HCT116 (cell line): ENCODE measurements around the gene IQCC. TPM values are rescaled to one million over a fixed set of nuclear protein-coding genes. Genes with fewer than 3 reads are reported as not detected.

Source experiments
- ATAC-seq: fragments of 200-7000 bp; cut with Tn5 transposase; 2 replicates; pipeline ENCODE4 v1.9.1; 2020; ENCODE audit warnings: mild to moderate bottlenecking, moderate library complexity
- BruUV-seq: library from RNA; stranded (reverse); fragments of 400-500 nt; replicated peaks from 2 replicates; lab custom pipeline; 2021; lab: Mats Ljungman, UMichigan
- CTCF ChIA-PET: fragments of 300-600 bp; sonication (Branson Sonifier 250); formaldehyde crosslinking; loops from one replicate; lab custom pipeline; 2021; ENCODE audit warnings: antibody characterized with exemption; lab: Charles Lee
- POLR2A ChIA-PET: fragments of 300-600, 350-600 bp; sonication (Branson Sonifier 250); formaldehyde crosslinking; loops from one replicate; lab custom pipeline; 2021; ENCODE audit warnings: antibody characterized with exemption; lab: Charles Lee
- RAD21 ChIA-PET, 2 experiments: fragments of 300-600 bp; sonication (Branson Sonifier 250); formaldehyde crosslinking; loops; one replicate each; lab custom pipeline; 2023; ENCODE audit warnings: low total read pairs in 2 of 2; ENCODE audit not compliant: uncharacterized antibody in 2 of 2, unreplicated experiment in 2 of 2, low non-redundant PET in 1 of 2; lab: Charles Lee
- DNase-seq: peaks from one replicate; pipeline ENCODE4 v3.0.0-alpha.2; 2010; ENCODE audit warnings: low read depth, low spot score
- H2AFZ ChIP-seq: fragments of 200-600 bp; shearing (Covaris generic), sonication (generic); 2 replicates; pipeline ENCODE4 v1.6.1; 2017; ENCODE audit warnings: low read depth, mixed run types, mixed read lengths, antibody characterized with exemption, low read length; ENCODE audit not compliant: poor library complexity, severe bottlenecking
- H3K27ac ChIP-seq: 2 replicates; pipeline ENCODE4 v1.5.1; 2012; ENCODE audit warnings: low read depth, low read length
- H3K27me3 ChIP-seq: fragments of 200-600 bp; sonication (generic); 2 replicates; pipeline ENCODE4 v1.6.1; 2016; ENCODE audit warnings: mixed run types, low read length, mixed read lengths; ENCODE audit not compliant: insufficient read depth
- H3K36me3 ChIP-seq, 2 experiments: fragments of 200-500 bp in 1 of 2; fragments of 200-600 bp in 1 of 2; sonication (Bioruptor generic) in 1 of 2; sonication (generic) in 1 of 2; 2 replicates each; pipeline versions ENCODE4 v1.5.1 to v1.6.1; 2014 to 2016; ENCODE audit warnings: low read length in 2 of 2, inconsistent platforms in 1 of 2, mixed read lengths in 1 of 2, mixed run types in 1 of 2; ENCODE audit not compliant: insufficient read depth in 2 of 2, control insufficient read depth in 1 of 2
- H3K4me1 ChIP-seq, 2 experiments: fragments of 200-600 bp in 1 of 2; sonication (generic) in 1 of 2; 2 replicates each; pipeline versions ENCODE4 v1.5.1 to v1.6.1; 2012 to 2017; ENCODE audit warnings: low read length in 2 of 2, inconsistent platforms in 1 of 2, mild to moderate bottlenecking in 1 of 2, mixed read lengths in 1 of 2, mixed run types in 1 of 2, moderate library complexity in 1 of 2; ENCODE audit not compliant: insufficient read depth in 2 of 2, control insufficient read depth in 1 of 2
- H3K4me2 ChIP-seq: fragments of 200-600 bp; sonication (generic); 2 replicates; pipeline ENCODE4 v1.6.1; 2017; ENCODE audit warnings: mixed run types, low read length, mixed read lengths
- H3K4me3 ChIP-seq, 2 experiments: fragments of 200-600 bp in 1 of 2; sonication (generic) in 1 of 2; replicated peaks in 1 of 2; 2 replicates each; pipeline ENCODE4 v1.5.1; 2011 to 2016; ENCODE audit warnings: low read length in 2 of 2, control low read depth in 1 of 2, low read depth in 1 of 2, mild to moderate bottlenecking in 1 of 2, mixed read lengths in 1 of 2, mixed run types in 1 of 2
- H3K79me2 ChIP-seq: fragments of 200-600 bp; sonication (generic); 2 replicates; pipeline ENCODE4 v1.6.1; 2017; ENCODE audit warnings: mild to moderate bottlenecking, mixed run types, low read length, moderate library complexity, mixed read lengths; ENCODE audit not compliant: insufficient read depth
- H3K9ac ChIP-seq: fragments of 200-600 bp; sonication (generic); 2 replicates; pipeline ENCODE4 v1.6.1; 2016; ENCODE audit warnings: low read length, mixed read lengths
- H3K9me2 ChIP-seq: fragments of 200-600 bp; sonication (generic), shearing (Covaris generic); 2 replicates; pipeline ENCODE4 v1.6.1; 2017; ENCODE audit warnings: mixed run types, mild to moderate bottlenecking, moderate library complexity; ENCODE audit not compliant: insufficient read depth
- H3K9me3 ChIP-seq, 2 experiments: fragments of 200-500 bp in 1 of 2; fragments of 200-600 bp in 1 of 2; sonication (Bioruptor generic) in 1 of 2; sonication (generic) in 1 of 2; 2 replicates each; pipeline ENCODE4 v1.6.1; 2014 to 2017; ENCODE audit warnings: low read length in 2 of 2, mixed read lengths in 2 of 2, inconsistent platforms in 1 of 2, low read depth in 1 of 2, mild to moderate bottlenecking in 1 of 2, mixed run types in 1 of 2, moderate library complexity in 1 of 2; ENCODE audit not compliant: control insufficient read depth in 1 of 2, insufficient read depth in 1 of 2
- H4K20me1 ChIP-seq: fragments of 200-600 bp; sonication (generic), shearing (Covaris generic); 2 replicates; pipeline ENCODE4 v1.6.1; 2017; ENCODE audit warnings: mixed run types, mild to moderate bottlenecking, moderate library complexity; ENCODE audit not compliant: insufficient read depth
- CBX3 ChIP-seq: IDR thresholded peaks from 2 replicates; pipeline ENCODE4 v1.6.1; 2012; ENCODE audit warnings: low read depth
- CEBPB ChIP-seq: IDR thresholded peaks from 2 replicates; pipeline ENCODE4 v1.6.1; 2012; ENCODE audit warnings: low read depth
- EGR1 ChIP-seq: IDR thresholded peaks from 2 replicates; pipeline ENCODE4 v1.6.1; 2012; ENCODE audit warnings: low read depth
- EZH2phosphoT487 ChIP-seq: fragments of 200-600 bp; IDR thresholded peaks from 2 replicates; pipeline ENCODE4 v1.6.1; 2018; ENCODE audit warnings: antibody characterized with exemption, borderline replicate concordance
- FOSL1 ChIP-seq: IDR thresholded peaks from 2 replicates; pipeline ENCODE4 v1.6.1; 2012; ENCODE audit warnings: low read depth
- POLR2A ChIP-seq: IDR thresholded peaks from 2 replicates; pipeline ENCODE4 v1.7.0; 2011; ENCODE audit warnings: borderline replicate concordance; ENCODE audit not compliant: insufficient read depth, insufficient read length; ENCODE audit errors: extremely low read depth
- POLR2AphosphoS5 ChIP-seq: IDR thresholded peaks from 2 replicates; pipeline ENCODE4 v1.6.1; 2011; ENCODE audit warnings: mild to moderate bottlenecking, low read depth, low read length, moderate library complexity
- SP1 ChIP-seq: IDR thresholded peaks from 2 replicates; pipeline ENCODE4 v1.6.1; 2012; ENCODE audit warnings: low read depth
- SRF ChIP-seq: IDR thresholded peaks from 2 replicates; pipeline ENCODE4 v1.6.1; 2012; ENCODE audit warnings: low read depth
- TCF7L2 ChIP-seq: IDR thresholded peaks from 2 replicates; pipeline ENCODE4 v1.7.0; 2011; ENCODE audit warnings: borderline replicate concordance, inconsistent platforms; ENCODE audit not compliant: insufficient read depth, insufficient read length; ENCODE audit errors: extremely low read depth
- ZNF274 ChIP-seq: fragments of 200-500 bp; sonication (Bioruptor generic); IDR thresholded peaks from 2 replicates; pipeline ENCODE4 v1.6.1; 2014; ENCODE audit warnings: mild to moderate bottlenecking, low read depth, low read length, inconsistent platforms
- intact Hi-C: fragments of 100-400 bp; cut with micrococcal nuclease; formaldehyde crosslinking; loops from 2 replicates; pipeline ENCODE4 v1.10.0; 2022
- total RNA-seq: library from RNA; stranded (reverse); gene quantifications from one replicate; pipeline ENCODE4 v1.2.1, GENCODE V29; 2021; ENCODE audit not compliant: unreplicated experiment
- TF ChIP-seq, protein P1 (sequence below), 3 experiments: fragments of 200-600 bp in 1 of 3; sonication (generic) in 1 of 3; IDR thresholded peaks in 2 of 3; conservative IDR thresholded peaks in 1 of 3; 2 replicates each; pipeline ENCODE4 v1.5.1; 2012 to 2017; ENCODE audit warnings: low read depth in 2 of 3, low read length in 2 of 3, antibody characterized with exemption in 1 of 3, borderline replicate concordance in 1 of 3, control low read depth in 1 of 3, mild to moderate bottlenecking in 1 of 3, mixed read lengths in 1 of 3, mixed run types in 1 of 3, moderate library complexity in 1 of 3; ENCODE audit not compliant: insufficient read depth in 1 of 3

IQCC gene
- total RNA-seq, 1 experiment from 2014 or later: 4.7 TPM

DNA sequence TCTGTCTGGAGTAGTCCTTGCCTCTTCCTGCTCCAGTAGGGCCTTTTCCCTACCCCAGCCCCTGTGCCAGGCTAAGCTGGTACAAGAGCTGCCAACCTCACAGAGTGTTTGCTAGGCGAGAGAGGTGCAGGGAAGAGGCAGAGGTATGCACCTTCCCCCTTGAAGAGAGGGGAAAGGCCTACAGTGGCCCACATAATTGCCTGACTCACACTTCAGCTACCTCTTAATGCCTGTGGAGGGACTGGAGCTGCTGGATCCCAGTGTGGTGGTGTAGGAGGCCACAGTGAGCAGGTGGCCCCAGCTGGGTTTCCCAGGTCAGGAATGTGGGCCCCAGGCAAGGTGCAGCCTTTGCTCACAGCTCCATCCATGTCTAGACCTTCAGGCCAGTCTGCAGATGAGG lies 8.4 kb upstream of the IQCC start:
- H3K27me3 ChIP-seq: no peaks in the 10 kb centered on the region
- H3K4me1 ChIP-seq: peaks cover 5 to 21% of the 10 kb centered on the region in 2 experiments; a peak in 3 of 4 replicates
- CTCF ChIA-PET: interaction anchor here (1.1 kb wide), 1 partner anchor 13 kb away, joined by 3 read pairs; no protein-coding TSS in a partner anchor
- DNase-seq: no peak
- no peak overlapping the region for H3K4me3 ChIP-seq
- no TSS peak for BruUV-seq
- no peak overlapping the region; the same call in 1 of the 2 replicates for H3K27ac ChIP-seq
- H3K4me2 ChIP-seq: no peak overlapping the region
- H3K79me2 ChIP-seq: no peaks in the 10 kb centered on the region
- TF ChIP-seq POLR2AphosphoS5 (no peak), ZNF274 (no peak), SP1 (no peak), FOSL1 (no peak), CBX3 (no peak), POLR2A (no peak), TCF7L2 (no peak), SRF (no peak), EGR1 (no peak), EZH2phosphoT487 (no peak), CEBPB (no peak)
- TF ChIP-seq, protein P1, sequence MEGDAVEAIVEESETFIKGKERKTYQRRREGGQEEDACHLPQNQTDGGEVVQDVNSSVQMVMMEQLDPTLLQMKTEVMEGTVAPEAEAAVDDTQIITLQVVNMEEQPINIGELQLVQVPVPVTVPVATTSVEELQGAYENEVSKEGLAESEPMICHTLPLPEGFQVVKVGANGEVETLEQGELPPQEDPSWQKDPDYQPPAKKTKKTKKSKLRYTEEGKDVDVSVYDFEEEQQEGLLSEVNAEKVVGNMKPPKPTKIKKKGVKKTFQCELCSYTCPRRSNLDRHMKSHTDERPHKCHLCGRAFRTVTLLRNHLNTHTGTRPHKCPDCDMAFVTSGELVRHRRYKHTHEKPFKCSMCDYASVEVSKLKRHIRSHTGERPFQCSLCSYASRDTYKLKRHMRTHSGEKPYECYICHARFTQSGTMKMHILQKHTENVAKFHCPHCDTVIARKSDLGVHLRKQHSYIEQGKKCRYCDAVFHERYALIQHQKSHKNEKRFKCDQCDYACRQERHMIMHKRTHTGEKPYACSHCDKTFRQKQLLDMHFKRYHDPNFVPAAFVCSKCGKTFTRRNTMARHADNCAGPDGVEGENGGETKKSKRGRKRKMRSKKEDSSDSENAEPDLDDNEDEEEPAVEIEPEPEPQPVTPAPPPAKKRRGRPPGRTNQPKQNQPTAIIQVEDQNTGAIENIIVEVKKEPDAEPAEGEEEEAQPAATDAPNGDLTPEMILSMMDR (IDR thresholded peaks at IDR 0.05 in 2 of 3, conservative IDR thresholded peaks at IDR 0.05 in 1 of 3; ENCODE audit: borderline replicate concordance in 1 of 3, insufficient read depth in 1 of 3, low read depth in 2 of 3, low read length in 2 of 3): no peak
- H3K9me3 ChIP-seq: no peaks in the 10 kb centered on the region
- H3K9ac ChIP-seq: no peak overlapping the region
- intact Hi-C loops: no loop called here
- H3K36me3 ChIP-seq: peaks cover 27 to 50% of the 10 kb centered on the region in 2 experiments
- no peak overlapping the region for H2AFZ ChIP-seq
- no peaks in the 10 kb centered on the region; the same call in 1 of the 2 replicates for H4K20me1 ChIP-seq
- no peak for ATAC-seq
- RAD21 ChIA-PET: no interaction called here
- POLR2A ChIA-PET: no interaction called here
- no peaks in the 10 kb centered on the region for H3K9me2 ChIP-seq
